Measurements from ENCODE around the gene PLA2G4B.

- no peak for TF ChIP-seq EZH2 (IDR thresholded peaks at IDR 0.05; ENCODE audit: insufficient read depth, poor library complexity, severe bottlenecking)
- no peak for TF ChIP-seq EZH2phosphoT487 (IDR thresholded peaks at IDR 0.05; ENCODE audit: insufficient read depth, low read depth)
Observed at GRCh38 chr15:41871175-41871905, 32.7 kb downstream of the PLA2G4B start.
